ENCODE data around the gene SLC22A15.

- no peak for TF ChIP-seq CTCF (conservative IDR thresholded peaks at IDR 0.05 in 1 of 2, IDR thresholded peaks at IDR 0.05 in 1 of 2; ENCODE audit: extremely low read depth in 1 of 2, insufficient read depth in 1 of 2, low read depth in 1 of 2, low read length in 2 of 2)
- no peak for TF ChIP-seq EZH2 (IDR thresholded peaks at IDR 0.05; ENCODE audit: borderline replicate concordance, low read length)
These were observed 21.6 kb upstream of the SLC22A15 start for GRCh38 chr1:115954684-115955083.
